ENCODE results near the gene TMEM88.

DNA sequence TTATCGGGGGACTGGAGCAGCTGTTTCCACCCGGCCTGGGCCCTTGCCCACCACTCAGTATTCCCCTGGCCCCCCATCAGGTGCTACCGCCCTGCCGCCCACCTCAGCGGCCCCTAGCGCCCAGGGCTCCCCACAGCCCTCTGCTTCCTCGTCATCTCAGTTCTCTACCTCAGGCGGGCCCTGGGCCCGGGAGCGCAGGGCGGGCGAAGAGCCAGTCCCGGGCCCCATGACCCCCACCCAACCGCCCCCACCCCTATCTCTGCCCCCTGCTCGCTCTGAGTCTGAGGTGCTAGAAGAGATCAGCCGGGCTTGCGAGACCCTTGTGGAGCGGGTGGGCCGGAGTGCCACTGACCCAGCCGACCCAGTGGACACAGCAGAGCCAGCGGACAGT lies 6.1 kb upstream of the TMEM88 start:
- TF ChIP-seq POLR2AphosphoS5 (IDR thresholded peaks at IDR 0.05; ENCODE audit: insufficient read depth, low read depth, low read length) (no peak), POLR2A (IDR thresholded peaks at IDR 0.05; ENCODE audit: low read depth, low read length) (no peak), EZH2 (IDR thresholded peaks at IDR 0.05; ENCODE audit: borderline replicate concordance, low read depth, low read length, severe bottlenecking) (no peak), JUN (IDR thresholded peaks at IDR 0.05; ENCODE audit: borderline replicate concordance, insufficient read depth, insufficient read length, low read depth) (no peak)
- TF ChIP-seq, protein P1, sequence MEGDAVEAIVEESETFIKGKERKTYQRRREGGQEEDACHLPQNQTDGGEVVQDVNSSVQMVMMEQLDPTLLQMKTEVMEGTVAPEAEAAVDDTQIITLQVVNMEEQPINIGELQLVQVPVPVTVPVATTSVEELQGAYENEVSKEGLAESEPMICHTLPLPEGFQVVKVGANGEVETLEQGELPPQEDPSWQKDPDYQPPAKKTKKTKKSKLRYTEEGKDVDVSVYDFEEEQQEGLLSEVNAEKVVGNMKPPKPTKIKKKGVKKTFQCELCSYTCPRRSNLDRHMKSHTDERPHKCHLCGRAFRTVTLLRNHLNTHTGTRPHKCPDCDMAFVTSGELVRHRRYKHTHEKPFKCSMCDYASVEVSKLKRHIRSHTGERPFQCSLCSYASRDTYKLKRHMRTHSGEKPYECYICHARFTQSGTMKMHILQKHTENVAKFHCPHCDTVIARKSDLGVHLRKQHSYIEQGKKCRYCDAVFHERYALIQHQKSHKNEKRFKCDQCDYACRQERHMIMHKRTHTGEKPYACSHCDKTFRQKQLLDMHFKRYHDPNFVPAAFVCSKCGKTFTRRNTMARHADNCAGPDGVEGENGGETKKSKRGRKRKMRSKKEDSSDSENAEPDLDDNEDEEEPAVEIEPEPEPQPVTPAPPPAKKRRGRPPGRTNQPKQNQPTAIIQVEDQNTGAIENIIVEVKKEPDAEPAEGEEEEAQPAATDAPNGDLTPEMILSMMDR (IDR thresholded peaks at IDR 0.05; ENCODE audit: extremely low read depth in 1 of 2, insufficient read depth in 1 of 2, low read depth in 1 of 2, low read length in 2 of 2), result no peak
- TF ChIP-seq, protein P2, sequence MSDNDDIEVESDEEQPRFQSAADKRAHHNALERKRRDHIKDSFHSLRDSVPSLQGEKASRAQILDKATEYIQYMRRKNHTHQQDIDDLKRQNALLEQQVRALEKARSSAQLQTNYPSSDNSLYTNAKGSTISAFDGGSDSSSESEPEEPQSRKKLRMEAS (IDR thresholded peaks at IDR 0.05; ENCODE audit: insufficient read depth, insufficient read length), result no peak

Measured in endothelial cell of umbilical vein (primary cell).